Left forelimb (tissue), 1 donor: ENCODE results near the gene CHEK1.

Experiments used
- DNase-seq: peaks from one replicate; pipeline ENCODE4 v3.0.0-alpha.2; 2018; ENCODE audit warnings: low spot score

Gene CHEK1

GRCh38 chr11:125626288-125626950 lies 1.5 kb downstream of the CHEK1 start:
- DNase-seq = no peak

- no peak for DNase-seq
Measured at GRCh38 chr11:125627236-125627910, 2.4 kb downstream of the CHEK1 start.

DNA sequence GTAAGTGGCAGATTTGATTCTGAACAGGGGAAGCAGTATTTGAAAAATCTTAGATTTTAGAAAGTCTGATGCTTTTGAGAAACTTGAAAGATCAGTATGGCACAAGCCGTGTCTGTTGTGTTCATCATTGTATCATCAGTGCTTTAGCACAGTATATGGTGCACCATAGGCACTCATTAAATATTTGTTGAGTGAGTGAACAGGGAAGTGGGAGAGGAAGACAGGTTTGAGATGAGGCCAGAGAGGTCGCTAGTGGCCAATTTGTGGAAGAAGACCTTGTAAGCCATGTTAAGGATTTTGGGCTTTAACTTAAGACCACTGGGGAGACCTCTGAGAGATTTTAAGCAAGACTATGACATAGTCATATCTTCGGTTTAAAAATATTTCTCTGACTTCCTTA lies 12.9 kb downstream of the CHEK1 start:
- DNase-seq = no peak

- DNase-seq = no peak
Measured at GRCh38 chr11:125638315-125638714, 13.4 kb downstream of the CHEK1 start.

DNA sequence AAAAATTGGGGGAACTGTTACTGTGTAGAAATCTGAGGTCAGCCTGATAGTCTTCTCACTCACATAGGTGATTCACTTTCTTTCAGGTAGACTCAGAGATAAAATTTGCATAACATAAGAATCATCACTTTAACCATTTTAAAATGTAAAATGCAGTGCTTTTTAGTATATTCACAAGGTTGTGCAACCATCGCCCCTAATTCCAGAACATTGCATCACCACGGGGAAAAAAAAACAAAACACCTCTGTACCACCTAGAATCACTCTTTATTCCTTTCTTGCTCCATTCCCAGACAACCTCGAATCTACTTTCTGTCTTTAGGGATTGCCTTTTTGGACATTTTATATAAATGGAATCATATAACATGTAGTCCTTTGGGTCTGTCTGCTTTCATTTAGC lies 20.9 kb downstream of the CHEK1 start:
- DNase-seq = no peak

GRCh38 chr11:125649465-125650166 lies 24.7 kb downstream of the CHEK1 start:
- DNase-seq = no peak

GRCh38 chr11:125662689-125663088 lies 37.7 kb downstream of the CHEK1 start:
- no peak for DNase-seq

DNA sequence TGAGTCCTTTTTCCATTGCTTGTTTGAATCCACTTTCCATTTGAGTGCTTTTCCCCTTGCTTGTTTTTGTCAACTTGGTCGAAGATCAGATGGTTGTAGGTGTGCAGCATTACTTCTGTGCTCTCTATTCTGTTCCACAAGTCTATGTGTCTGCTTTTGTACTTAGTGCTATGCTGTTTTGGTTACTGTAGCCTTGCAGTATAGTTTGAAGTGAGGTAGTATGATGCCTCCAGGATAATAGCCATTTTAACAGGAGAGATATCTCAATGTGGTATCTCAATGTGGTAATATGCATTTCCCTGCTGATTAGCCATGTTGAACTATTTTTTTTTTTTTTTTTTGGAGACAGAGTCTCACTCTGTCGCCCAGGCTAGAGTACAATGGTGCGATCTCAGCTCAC lies 38.9 kb downstream of the CHEK1 start:
- no peak for DNase-seq

DNA sequence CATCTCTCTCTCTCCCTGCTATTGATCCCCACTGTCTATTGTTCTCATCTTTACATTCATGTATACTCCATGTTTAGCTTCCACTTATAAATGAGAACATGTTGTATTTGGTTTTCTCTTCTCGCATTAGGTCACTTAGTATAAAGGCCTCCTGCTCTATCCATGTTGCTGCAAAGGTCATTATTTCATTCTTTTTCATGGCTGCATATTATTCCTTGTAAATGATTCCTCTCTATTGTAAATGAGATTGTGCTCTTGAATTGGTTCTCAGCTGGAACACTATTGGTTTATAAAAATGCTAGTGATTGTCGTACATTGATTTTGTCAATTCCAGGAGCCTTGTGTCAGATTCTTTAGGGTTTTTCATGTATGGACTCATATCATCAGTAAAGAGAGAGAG lies 42.2 kb downstream of the CHEK1 start:
- DNase-seq = no peak

- DNase-seq = no peak
Measured at GRCh38 chr11:125670172-125670571, 45.2 kb downstream of the CHEK1 start.

- DNase-seq = no peak
Measured at GRCh38 chr11:125671561-125671960, 46.6 kb downstream of the CHEK1 start.

DNA sequence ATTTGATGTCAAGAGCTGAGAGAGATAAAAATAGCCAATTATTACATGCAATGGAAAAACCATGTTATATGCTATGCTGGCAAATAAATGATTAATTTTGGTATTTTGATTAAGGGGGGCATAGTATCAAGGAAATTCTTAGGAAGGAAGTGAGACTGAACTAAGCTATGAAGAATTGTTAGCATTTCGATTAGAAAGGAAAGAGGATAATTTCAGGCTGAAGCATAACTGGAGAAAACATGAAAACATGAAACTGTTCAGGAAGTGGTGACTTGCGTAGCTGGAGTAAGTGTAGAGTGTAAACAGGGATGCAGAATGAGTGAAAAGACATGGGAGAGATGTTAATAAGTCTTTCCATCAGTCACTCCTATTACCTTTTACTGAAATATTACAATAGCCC lies 49.2 kb downstream of the CHEK1 start:
- no peak for DNase-seq

DNA sequence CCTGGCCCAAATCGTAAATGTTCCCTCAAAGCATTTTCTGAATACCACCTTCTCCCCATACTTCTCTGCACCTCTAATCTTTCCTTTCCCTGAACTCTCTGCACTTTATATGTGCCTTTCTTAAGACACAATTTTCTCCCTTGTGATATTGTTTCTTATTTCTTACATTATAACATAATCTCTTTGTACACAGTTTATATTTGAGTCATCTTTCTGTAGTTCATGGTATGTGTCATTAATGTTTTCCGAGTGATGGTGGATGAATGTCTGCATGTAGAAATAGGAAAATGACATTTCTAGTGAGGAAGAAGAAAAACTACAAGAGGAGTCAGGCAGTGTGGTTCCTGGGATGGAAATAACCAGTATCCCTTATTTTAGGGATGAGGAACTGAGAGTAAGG lies 50.2 kb downstream of the CHEK1 start:
- DNase-seq = no peak

- no peak for DNase-seq
Measured at GRCh38 chr11:125679397-125679796, 54.4 kb downstream of the CHEK1 start.

DNA sequence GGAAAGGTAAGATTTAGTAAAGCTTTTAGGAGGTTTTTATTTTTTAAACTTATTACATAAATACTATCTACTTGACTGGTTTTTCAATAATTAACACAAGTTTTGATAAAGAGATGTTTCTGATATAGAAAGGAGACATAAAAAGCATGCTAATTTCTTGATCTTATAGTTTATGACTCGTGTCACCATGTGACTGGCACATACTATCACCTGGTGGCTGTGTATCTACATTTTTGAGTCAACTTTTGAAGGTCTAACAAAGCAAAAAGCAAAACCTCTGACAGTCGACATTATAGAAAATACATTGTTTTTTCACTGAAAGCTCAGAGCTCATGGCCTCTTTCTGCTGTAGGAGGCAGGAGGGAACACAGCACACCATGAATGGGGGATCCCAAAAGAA lies 54.9 kb downstream of the CHEK1 start:
- DNase-seq = no peak

DNA sequence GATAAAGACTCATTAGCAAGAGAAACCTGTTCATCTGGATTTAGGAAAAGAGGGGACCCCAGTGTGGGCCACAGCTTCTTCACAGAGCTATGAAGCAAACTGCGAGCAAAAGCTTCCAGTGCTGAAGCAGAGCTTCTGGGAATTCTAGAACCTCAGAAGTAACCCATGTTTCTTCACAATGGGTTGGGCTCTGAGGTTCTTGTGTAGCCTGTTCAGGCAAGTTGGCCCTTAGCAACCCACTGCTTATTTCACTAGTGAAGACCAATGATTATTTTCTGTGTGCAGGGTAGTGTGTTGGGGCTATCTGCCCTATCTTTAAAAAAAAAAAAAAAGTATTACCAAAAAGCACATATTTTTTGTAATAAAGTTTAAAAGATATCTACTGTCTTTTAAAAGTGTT lies 55.8 kb downstream of the CHEK1 start, which contains the start of gene ACRV1:
Gene ACRV1 (minus strand): TSS at position 101 of the 400 bp plus-strand sequence. CDS start 67 bp downstream, at position 34.
- no peak for DNase-seq

DNA sequence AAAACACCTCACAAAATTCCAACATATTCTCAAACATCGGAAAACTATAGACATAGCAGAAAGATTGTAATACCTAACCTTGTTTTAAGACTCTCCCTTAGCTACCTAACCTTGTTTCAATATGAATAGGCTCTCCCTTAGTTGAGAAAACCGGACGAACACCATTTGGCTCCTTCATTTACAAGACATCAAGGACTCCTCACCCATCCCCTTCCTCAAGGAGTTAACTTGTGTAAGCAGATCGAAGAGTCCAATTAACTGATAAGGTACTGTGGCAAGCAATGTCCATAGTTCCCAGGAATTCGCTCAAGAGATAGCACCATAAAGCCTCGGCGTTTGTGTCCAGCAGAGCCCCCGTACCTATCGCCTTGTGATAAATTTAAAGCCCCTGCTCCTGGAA lies 60.3 kb downstream of the CHEK1 start:
- DNase-seq = no peak

GRCh38 chr11:125688066-125688465 lies 63.1 kb downstream of the CHEK1 start:
- no peak for DNase-seq

DNA sequence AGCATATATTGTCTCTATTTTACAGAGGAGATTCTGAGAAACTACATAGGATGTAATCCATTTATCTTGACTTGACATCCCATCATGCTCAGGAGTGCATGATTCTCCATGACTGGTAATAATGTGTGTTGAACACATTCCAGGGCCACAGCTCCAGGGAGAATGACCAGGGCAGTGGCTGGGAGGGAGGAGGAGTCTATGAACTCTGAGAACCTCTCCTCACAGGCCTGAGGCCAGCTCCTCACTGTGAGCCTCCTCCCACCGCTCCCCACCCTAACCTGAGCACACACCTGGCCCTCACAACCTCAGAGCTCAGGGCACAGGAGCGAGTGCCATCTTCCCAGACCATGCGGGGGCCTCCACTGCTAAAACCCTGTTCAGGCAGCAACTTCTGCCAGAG lies 63.7 kb downstream of the CHEK1 start:
- DNase-seq = no peak

DNA sequence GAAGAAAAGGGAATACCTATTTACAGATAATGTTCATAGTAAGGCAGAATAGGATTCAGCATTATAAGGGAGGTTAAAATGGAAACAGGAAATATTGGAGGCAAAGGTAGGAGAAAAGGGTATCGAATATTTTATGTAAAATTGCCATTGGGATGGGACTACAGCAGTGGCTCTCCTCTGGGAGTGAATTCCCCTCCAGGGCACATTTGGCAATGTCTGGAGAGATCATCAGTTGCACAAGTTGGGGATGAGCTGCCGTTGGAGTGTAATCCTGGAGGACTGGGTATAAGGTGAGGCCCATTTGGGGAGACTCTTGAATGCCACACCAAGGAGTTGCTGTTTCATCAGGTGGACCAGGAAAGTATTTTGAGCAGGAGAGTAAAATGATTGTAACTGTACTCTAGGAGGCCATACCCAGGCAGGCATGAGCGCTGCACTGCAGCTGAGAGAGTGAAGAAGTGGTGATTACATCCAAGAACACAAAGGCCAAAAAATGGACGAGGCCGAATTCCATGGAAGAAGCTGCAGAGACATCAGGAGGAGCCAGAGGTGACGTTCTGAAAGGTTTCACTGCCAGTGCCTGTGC lies 64.4 kb downstream of the CHEK1 start:
- no peak for DNase-seq

- no peak for DNase-seq
Measured at GRCh38 chr11:125690006-125690405, 65.0 kb downstream of the CHEK1 start.

- DNase-seq = no peak
Measured at GRCh38 chr11:125692887-125693286, 67.9 kb downstream of the CHEK1 start.

GRCh38 chr11:125694951-125695350 lies 70.0 kb downstream of the CHEK1 start:
- DNase-seq = no peak
